Urinary bladder (tissue), 4 donors: ENCODE results near the gene ARPC1A. TPM values are rescaled to one million over a fixed set of nuclear protein-coding genes. Genes with fewer than 3 reads are reported as not detected.
"Not testable (repeated sequence)": the region's sequence is repeated elsewhere in the genome, so short reads cannot be mapped to it uniquely, and the experiment has no call there.

Source experiments
- DNase-seq: peaks from one replicate; pipeline ENCODE4 v3.0.0-alpha.2; 2015; ENCODE audit errors: extremely low spot score
- H3K27ac ChIP-seq: one replicate; pipeline ENCODE4 v1.5.1; 2013; ENCODE audit warnings: low read depth, mild to moderate bottlenecking, moderate library complexity
- H3K36me3 ChIP-seq: one replicate; pipeline ENCODE4 v1.6.1; 2013; ENCODE audit warnings: mild to moderate bottlenecking, moderate library complexity; ENCODE audit not compliant: insufficient read depth
- H3K4me1 ChIP-seq: one replicate; pipeline ENCODE4 v1.6.1; 2013; ENCODE audit warnings: mild to moderate bottlenecking, moderate library complexity; ENCODE audit not compliant: insufficient read depth
- H3K4me3 ChIP-seq: one replicate; pipeline ENCODE4 v1.5.1; 2013; ENCODE audit warnings: low read depth, low read length
- WGBS: extraction: QIAGEN DNeasy Blood & Tissue Kit; methylation state at CpG from one replicate; pipeline ENCODE4 v1.1.7; 2013; 5-methylcytosine and 5-hydroxymethylcytosine counted together
- polyA plus RNA-seq: library from polyadenylated mRNA; stranded (reverse); fragments of 200-250 nt; gene quantifications from one replicate; pipeline ENCODE4 v1.2.3, GENCODE V29; 2013
- total RNA-seq: library from RNA; depleted of rRNA; stranded (reverse); fragments of >200 nt; gene quantifications from one replicate; pipeline ENCODE4 v1.2.3, GENCODE V29; 2014
- donor health status: healthy with polysubstance abuse.
- donor health status: healthy.

ARPC1A gene
- total and polyA plus RNA-seq, 2 donors, result 68.9 to 99.2 TPM

GRCh38 chr7:99368750-99369389 is 43.2 kb downstream of the ARPC1A start:
- Histone ChIP-seq H3K36me3 (peaks cover 4% of the 10 kb centered on the region), H3K4me3 (no peak overlapping the region), H3K4me1 (no peaks in the 10 kb centered on the region), H3K27ac (no peak overlapping the region)
- 92% methylated on average over 13 of the region's 13 CpGs for WGBS
- DNase-seq, result no peak

DNA sequence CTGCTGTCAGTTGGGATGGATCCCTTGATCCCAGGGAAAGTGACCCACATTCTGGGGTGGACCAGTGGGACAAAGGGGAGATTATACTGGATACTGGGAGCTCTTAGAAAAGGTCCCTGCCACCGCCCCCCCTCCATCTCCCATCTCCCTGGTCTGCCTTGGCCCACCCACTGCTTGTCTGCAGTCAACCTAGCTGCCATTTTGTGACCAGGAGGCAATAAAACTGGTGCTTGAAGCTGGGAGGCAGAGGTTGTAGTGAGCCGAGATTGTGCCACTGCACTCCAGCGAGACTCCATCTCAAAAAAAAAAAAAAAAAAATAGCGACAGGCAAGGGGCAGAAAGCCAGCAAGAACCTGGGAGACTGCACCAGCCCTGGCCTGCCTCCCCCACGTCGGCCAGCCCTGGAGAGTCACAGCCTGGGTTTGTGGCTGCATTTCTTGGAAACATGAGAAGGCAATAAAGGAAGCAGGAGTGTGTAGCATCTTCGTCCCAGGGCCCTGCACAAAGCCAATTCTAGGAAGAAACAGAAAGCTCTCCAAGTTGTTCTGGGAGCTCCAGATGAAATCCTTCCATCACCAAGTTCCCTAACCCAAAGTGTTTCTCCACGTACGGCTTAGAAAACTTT is 44.2 kb downstream of the ARPC1A start:
- Histone ChIP-seq H3K36me3 (peaks cover 3% of the 10 kb centered on the region), H3K27ac (no peak overlapping the region), H3K4me3 (no peak overlapping the region), H3K4me1 (no peaks in the 10 kb centered on the region)
- 34% methylated on average over 9 of the region's 9 CpGs for WGBS
- DNase-seq, result no peak

GRCh38 chr7:99371376-99371920 is 45.8 kb downstream of the ARPC1A start:
- no peak overlapping the region for H3K4me3 ChIP-seq
- H3K36me3 ChIP-seq, result peaks cover 2% of the 10 kb centered on the region
- no peaks in the 10 kb centered on the region for H3K4me1 ChIP-seq
- DNase-seq, result no peak
- no peak overlapping the region for H3K27ac ChIP-seq
- 92% methylated on average over 11 of the region's 11 CpGs for WGBS

DNA sequence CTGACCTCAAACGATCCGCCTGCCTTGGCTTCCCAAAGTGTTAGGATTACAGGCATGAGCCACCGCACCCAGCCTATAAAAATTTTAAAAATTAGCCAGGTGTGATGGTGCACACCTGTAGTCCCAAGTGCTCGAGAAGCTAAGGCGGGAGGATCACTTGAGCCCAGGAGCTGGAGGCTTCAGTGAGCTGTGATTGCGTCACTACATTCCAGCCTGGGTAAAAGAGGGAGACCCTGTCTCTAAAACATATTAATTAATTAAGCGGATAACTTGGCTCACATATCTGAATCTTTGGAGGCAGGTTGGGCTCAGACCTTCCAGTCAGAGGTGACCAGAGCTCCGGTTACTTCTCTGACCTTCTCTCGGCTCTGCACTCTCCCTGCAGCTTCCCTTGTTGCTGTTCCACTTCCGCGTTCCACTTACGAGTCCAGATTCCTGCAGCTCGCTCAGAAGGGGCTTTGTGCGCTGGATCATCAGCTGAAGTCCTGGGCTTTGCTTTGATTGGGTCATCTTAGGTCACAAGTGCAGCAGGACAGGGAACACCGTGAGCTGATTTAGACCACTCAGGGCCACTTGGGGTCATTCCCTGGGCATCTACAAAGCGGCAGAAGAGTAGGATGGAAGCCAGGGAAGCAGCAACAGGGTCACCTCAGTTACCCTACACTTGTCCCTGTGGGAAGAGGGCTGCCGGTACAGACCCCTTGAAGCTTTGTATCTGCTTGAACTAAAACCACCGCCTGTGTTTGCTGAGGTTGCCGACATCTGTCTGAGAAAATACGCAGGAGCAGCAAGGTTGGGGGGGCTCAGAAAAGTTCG is 46.8 kb downstream of the ARPC1A start:
- Histone ChIP-seq H3K27ac (no peak overlapping the region), H3K36me3 (no peaks in the 10 kb centered on the region), H3K4me3 (no peak overlapping the region), H3K4me1 (no peaks in the 10 kb centered on the region)
- 44% methylated on average over 21 of the region's 21 CpGs for WGBS
- DNase-seq, result no peak

DNA sequence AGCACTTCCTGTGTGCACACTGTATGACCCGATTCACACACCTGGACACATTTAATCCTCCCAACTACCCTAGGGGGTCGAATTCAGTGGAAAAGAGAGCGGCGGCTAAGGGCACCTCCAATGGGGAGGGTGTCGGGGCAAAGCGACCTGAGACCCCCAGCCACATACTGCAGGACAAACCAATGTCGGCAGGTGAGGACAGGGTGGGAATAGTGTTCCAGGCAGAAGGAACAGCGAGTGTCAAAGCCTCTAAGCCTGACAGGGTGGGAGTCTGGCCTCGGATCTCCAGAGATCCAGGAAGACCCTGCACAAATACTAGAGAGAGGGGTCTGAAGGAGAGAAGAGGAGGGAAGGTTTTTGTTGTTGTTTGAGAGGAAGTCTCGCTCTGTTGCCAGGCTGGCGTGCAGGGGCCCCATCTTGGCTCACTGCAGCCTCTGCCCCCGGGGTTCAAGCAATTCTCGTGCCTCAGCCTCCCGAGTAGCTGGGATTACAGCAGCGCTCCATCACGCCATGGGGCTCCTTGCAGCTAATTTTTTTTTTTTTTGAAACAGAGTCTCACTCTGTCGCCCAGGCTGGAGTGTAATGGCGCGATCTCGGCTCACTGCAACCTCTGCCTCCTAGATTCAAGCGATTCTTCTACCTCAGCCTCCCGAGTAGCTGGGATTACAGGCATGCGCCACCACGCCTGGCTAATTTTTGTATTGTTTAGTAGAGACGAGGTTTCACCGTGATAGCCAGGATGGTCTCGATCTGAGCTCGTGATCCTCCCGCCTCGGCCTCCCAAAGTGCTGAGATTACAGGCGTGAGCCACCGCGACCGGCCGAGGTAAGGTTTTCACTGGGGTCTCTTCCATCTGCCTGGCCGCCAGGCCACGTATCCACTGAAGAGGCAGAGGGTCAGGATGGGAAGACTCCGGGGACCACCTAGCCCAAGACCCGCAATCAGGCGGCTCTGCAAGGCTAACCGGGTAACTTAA is 47.7 kb downstream of the ARPC1A start:
- Histone ChIP-seq H3K27ac (no peak overlapping the region), H3K4me3 (peak overlapping the region; percentile 96), H3K36me3 (no peaks in the 10 kb centered on the region), H3K4me1 (no peaks in the 10 kb centered on the region)
- no peak for DNase-seq
- WGBS, result 86% methylated on average over 41 of the region's 41 CpGs

DNA sequence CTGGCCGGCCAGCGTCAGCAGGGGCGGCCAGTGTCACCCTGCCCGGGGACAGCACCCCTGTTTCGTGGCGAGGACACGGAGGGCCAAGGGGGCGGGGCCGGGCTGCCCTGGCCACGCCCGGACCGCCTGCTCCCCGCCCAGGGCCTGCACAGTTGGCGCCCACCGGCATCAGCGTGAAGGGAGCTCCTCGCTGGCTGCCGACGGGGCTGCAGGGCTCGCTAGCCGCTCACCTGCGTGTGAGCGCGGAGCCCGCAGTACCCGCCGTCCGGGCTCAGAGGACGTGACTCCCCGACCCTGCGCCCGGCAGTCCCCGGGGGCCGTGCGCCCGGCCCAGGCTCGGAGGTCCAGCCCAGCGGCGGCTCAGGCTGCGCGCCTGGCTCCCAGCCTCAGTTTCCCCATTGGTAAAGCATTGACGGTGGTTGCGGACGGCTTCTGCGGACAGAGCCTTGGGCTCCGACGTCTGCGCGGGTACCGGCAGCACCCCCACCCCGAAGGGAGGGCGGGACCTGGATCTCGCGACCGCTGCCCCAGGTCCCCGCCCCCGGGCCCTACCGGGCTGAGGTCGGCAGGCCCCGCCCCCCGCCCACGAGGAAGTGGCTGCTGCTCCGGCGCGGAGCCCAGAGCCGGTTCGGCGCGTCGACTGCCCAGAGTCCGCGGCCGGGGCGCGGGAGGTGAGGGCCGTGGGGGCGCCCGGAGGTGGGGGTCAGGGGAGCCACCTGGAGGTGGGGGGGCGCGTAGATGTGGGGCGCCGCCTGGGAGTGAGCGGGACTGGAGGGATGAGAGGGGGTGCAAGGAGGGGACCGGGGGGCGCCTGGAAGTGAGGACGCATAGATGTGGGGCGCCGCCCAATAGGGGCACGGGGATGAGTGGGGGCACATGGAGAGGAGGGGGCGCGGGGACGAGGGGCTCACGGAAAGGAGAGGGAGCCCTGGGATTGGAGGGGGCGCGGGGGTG is 48.7 kb downstream of the ARPC1A start, which contains the start of gene ARPC1B:
Gene ARPC1B (plus strand): TSS at position 620 of the 954 bp plus-strand sequence. CDS start 10,985 bp downstream, outside the sequence.
- WGBS, result 2% methylated on average over 95 of the region's 95 CpGs
- Histone ChIP-seq H3K27ac (peak within 1 kb of the TSS; percentile 61), H3K36me3 (no peaks in the 10 kb centered on the region), H3K4me1 (no peaks in the 10 kb centered on the region), H3K4me3 (peak within 1 kb of the TSS; percentile 96)
- no peak for DNase-seq

DNA sequence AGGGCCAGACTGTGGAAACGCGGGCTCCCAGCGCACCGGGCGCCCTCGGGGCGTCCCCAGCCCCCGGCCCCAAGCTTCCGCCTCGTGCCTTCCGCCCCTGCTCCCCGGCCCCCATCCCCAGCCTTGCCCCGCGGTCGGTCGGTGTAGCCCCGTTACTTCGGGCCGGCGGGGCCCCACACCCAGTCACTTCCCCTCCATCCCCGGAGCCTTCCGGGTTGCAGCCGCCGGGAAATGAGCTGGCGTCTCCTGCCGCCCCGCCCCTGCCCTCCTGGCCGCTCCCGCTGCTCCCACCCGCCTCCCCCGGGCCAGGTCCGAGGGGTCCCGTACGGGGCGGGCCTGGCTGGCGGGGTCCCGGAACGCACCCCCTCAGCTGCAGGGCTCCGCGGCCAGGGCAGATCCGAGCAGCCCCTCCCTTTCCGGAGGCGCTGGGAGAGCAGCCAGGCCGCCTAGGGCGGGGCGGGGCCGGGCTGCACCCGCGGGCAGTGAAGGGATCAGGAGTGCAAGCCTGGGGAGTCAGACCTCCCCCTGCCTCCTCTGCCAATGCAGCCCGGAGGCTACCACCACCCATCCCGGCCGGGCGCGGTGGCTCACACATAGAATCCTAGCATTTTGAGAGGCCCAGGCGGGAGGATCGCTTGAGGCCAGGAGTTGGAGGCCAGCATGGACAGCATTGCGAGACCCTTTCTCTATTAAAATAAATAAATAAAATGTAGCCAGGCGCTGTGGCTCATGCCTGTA is 49.5 kb downstream of the ARPC1A start:
- Histone ChIP-seq H3K27ac (peak overlapping the region; percentile 61), H3K4me1 (peaks cover 3% of the 10 kb centered on the region), H3K4me3 (peak overlapping the region; percentile 96), H3K36me3 (no peaks in the 10 kb centered on the region)
- DNase-seq, result no peak
- WGBS, result 4% methylated on average over 58 of the region's 58 CpGs

GRCh38 chr7:99379043-99379577 is 53.4 kb downstream of the ARPC1A start:
- no peaks in the 10 kb centered on the region for H3K36me3 ChIP-seq
- no peak overlapping the region for H3K4me3 ChIP-seq
- DNase-seq, result no peak
- WGBS, result 32% methylated on average over 7 of the region's 7 CpGs
- peak overlapping the region; percentile 82 for H3K27ac ChIP-seq
- H3K4me1 ChIP-seq, result peaks cover 3% of the 10 kb centered on the region

GRCh38 chr7:99379693-99380031 is 54.0 kb downstream of the ARPC1A start:
- H3K4me3 ChIP-seq, H3K4me1 ChIP-seq, H3K36me3 ChIP-seq, DNase-seq: not testable (repeated sequence)
- H3K27ac ChIP-seq, result peak overlapping the region; percentile 82
- WGBS, result 34% methylated on average over 7 of the region's 7 CpGs

- WGBS, result 50% methylated on average over 12 of the region's 12 CpGs
- DNase-seq, result no peak
- Histone ChIP-seq H3K36me3 (no peaks in the 10 kb centered on the region), H3K27ac (peak overlapping the region; percentile 82), H3K4me3 (no peak overlapping the region), H3K4me1 (peaks cover 3% of the 10 kb centered on the region)
Measured at GRCh38 chr7:99380032-99380822, 54.5 kb downstream of the ARPC1A start.
